HG02840 (cell line): Measurements from ENCODE around the gene PUS10.
A peak's percentile ranks its signal among the peaks of the same experiment; 100 is the strongest.
"Not testable (repeated sequence)": the region's sequence is repeated elsewhere in the genome, so short reads cannot be mapped to it uniquely, and the experiment has no call there.

Experiments used
- ATAC-seq: cut with Tn5 transposase; IDR thresholded peaks from one replicate; pipeline ENCODE4 v1.9.1; 2021; ENCODE audit warnings: mild to moderate bottlenecking, moderate library complexity, moderate number of reproducible peaks; ENCODE audit not compliant: unreplicated experiment, low FRiP score

Gene PUS10

DNA sequence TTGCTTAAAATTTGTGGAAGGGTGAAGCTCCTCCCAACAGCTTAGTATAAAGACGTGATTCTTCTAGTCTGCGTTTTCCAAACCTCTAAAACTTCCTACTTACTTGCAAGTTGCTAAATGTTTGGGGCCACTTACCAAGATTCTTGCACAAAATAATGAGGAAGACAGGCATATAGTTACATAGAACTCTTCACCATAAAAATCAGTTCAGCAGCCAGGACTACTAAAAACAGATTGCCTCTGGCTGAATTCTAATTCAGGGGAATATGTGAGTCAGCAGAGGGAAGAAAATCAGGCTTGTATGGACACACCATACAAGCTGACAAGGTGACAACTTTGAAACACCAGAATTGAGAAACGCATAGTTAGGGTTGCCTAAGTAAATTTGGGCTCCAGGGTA, 3.3 kb downstream of the PUS10 start:
- no peak for ATAC-seq

DNA sequence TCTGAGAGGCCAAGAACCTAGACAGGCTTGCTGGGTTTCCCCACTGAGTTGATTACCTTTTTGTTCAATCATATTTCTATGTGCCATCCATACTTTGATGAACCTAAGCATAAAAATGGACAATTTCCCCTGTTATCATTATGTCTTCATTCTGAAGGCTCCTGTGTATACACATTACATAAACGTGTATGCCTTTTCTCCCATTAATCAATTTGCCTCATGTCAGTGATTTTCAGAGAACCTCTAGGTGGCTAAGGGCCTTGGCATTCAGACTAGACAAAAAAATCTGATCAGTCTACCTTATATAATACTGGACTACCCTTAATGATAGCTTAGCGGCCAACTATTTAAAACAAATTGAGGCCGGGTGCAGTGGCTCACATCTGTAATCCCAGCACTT, 4.7 kb downstream of the PUS10 start:
- ATAC-seq: no peak

DNA sequence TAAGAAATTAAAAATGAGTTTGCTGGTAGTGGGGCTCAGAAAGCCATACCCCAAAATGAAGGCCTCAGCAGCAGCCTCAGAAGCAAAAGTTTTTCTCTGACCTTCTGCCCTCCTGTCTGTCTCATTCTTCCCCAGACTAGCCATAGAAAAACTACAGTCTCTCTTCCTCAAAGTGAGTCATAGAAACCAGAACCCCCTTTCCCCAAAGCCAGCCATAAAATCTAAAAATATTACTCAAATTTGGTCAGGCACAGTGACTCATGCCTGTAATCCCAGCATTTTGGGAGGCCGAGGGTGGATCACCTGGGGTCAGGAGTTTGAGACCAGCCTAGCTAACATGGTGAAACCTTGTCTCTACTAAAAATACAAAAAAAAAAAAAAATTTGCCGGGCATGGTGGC, 5.8 kb downstream of the PUS10 start:
- not testable (repeated sequence) for ATAC-seq

DNA sequence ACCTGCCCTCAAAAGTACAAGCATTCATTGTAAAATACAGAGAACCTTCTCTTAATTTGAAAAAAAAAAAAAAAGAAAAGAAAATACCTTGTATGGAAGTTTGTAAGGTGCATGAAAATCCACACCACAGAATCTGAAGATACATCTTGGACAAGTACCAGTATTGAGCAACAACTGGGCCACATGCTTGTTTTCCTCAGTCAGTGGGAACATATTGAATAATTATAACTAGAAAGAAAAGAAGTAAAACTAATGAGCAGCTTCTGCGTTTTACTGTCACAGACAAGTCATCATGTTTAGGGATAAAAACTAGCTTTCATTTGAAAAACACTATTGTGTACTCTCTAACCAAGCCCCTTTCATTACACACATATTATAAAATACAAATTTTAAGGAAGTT, 6.4 kb downstream of the PUS10 start:
- ATAC-seq: no peak

DNA sequence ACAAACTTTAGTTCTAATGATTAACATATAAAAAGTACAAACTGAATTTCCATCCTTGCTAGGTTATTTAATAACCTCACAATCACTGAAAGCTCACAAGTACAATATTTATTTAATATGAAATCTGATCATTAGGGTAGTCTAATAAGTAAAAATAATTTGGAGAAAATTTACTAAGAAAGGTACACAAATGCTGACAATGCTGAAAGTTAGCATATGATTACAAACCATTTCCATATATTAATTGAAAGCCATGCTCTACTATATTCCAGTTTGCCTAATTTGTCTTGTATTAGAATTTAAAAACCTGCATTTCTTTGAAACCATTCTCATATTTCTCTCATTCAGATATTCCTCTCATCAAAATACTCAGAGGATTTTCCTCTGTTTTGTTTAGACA, 8.7 kb downstream of the PUS10 start:
- no peak for ATAC-seq

DNA sequence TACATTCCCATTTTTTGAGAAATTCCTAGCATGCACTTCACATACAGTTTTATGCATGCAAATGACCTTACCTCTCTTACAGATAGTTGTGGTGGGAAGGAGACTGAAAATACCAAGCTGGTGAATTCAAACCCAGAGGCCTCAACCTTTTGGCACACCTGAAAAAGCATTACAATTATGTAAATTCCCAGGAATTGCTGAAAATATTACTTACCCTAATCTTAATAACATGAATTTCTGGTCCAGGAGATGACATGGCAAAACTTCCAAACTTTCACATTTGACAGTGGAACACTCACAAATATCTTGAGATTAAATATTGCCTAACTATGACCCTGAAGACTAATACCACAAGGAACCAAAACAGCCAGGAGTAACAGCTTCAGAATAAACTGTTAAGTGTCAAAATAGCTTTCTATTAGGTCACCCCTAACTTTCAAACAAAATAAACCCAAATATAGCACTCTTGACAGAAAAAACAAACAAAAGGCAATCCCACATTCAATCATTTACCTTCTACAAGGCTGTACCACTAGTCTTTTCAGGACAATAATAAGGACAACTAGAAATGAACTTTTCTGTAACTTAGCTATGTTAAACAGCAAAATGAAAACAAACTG, 11.5 kb downstream of the PUS10 start:
- no peak for ATAC-seq

DNA sequence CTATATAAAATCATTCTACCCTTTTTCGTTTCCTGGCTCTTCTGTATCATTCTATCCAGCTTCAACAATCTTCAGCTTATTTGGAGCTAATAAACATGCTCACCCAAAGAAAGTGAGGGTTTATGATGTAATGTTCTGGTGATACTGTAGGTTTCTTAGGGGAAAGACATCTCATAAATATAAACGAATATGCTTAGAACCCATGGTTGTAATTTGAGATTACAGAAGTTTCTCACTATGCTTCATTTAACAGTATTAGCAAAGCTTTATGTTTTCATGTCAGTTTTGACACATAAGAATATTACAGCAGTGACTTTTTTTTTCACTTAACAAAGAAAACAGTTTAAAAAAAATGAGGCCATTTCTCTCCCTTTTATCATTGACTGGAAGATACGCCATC, 12.3 kb downstream of the PUS10 start:
- ATAC-seq: no peak

DNA sequence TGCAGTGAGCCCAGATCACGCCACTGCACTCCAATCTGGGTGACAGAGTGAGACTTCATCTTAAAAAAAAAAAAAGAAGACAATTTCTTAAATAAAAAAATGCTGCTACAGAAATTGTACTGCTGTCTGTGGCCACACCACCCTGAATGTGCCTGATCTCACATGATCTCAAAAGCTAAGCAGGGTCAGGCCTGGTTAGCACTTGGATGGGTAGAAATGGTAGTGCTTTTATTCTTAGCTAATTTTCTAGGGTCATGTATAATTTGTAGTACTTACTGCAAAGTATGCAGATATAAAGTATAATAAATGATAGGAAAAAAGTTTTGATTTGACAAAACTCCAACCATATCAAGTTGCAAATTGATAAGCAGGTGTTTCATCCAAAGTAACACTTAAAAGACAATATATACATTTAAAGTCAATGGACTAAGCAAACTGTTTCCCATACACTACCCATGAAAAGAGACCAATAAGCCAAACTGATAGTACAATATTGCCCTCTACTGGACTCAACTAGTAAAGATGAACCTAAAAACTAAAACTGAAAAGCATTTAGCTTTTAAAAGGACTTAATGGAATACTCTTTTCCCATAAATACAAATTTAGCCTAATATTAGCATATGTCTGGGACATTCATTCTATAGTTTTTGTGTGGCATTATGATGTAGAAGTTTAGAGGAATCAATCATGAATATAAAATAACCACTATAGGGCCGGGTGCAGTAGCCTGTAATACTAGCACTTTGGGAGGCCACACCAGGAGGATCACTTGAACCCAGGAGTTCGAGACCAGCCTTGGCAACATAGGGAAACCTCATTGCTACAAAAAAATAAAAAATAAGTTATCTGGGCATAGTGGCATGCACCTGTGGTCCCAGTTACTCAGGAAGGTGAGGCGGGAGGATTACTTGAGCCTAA, 19.2 kb downstream of the PUS10 start:
- no peak for ATAC-seq

DNA sequence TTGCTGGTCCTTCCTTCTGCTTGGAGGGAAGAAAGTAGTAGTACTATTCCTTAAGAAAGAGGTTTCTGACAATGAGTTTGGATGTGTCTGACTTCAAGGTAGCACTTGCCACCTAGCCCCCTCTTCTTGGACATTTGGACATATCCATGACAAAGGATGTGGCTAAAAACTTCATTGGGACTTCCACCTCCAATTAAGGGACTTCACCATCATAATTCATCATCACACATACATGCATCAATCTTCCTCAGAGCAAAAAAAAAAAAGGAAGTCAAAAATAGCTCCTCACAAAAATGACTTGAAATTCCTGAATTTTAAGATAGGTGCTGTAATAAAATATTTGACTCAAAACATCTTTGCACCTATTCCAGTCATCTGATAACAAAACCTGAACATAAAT, 23.9 kb downstream of the PUS10 start:
- ATAC-seq: no peak

DNA sequence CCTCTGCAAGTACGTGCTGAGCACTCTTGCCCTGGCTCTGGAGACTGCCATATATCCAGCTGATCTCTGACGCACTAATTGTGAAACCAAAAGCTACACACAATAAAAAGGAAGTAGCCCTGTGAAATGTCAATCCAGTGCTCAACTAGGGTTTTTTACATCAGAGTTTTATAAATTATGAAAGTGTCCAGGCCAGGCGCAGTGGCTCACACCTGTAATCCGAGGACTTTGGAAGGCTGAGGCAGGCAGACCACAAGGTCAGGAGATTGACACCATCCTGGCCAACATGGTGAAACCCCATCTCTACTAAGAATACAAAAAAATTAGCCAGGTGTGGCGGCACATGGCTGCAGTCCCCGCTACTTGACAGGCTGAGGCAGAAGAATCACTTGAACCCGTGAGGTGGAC, 25.1 kb downstream of the PUS10 start:
- peak; percentile 95 for ATAC-seq

DNA sequence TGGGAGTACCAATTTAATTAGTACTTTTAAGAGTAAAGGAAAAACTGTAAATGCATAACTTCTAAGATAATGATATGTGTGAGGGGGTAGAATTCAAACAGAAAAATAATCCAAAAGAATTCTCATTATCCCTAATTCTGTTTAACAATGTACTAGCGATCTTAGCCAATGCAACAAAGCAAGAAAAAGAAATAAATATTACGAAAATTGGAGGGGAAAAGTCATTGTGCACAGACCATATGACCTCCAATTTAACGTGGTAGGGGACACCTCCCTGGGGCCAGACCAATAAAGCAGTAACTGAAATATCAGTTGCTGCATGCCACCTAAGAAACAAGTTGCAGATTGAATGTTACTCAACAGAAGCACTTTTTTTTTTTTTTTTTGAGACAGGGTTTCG, 26.4 kb downstream of the PUS10 start:
- ATAC-seq: no peak

DNA sequence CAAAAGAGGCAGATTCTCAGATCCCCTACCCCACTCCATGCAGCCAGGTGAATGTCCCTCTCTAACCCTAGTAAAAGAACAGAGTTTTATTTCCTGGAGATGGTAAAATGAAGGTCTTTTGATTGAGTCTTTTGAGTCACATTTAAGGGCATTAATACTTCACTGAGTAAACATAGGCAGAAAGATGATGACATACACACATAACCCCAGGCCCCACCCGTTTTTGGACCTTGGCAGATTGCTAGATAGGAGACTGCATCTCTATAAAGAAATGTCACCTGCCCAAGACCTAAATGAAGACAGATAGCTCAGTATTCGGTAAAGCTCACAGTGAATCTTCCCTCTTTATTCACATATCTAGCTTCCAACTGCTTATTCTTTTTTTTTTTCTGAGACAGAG, 28.8 kb downstream of the PUS10 start:
- ATAC-seq: no peak

DNA sequence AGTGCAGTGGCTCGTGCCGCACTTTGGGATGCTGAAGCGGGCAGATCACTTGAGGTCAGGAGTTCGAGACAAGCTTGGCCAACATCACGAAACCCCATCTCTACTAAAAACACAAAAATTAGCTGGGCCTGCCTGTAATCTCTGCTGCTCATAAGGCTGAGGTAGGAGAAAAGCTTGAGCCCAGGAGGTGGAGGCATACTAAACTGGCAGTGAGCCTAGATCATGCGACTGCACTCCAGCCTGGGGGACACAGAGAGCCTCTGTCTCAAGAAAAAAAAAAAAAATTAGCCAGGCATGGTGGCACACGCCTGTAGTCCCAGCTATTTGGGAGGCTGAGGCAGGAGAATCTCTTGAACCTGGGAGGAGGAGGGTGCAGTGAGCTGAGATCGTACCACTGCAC, 30.4 kb downstream of the PUS10 start:
- not testable (repeated sequence) for ATAC-seq

DNA sequence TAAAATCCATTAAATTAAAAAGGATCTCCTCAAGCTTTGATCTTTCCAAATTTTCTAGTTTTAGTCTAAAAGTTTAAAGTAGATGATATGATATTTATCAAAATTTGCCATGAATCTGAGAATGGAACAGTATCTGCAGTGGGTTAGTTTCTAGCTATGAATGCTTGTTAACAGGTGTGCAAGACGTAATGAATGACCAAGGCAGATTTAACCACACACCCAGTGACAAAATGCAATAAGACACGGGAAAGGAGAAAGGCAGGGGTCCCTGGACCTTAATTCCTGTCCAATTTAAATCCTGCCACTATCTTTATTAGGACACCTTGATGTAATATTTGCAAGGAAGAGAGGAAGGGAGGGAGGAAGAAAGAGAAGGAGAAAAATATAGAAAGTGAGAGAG, 31.0 kb downstream of the PUS10 start:
- no peak for ATAC-seq

DNA sequence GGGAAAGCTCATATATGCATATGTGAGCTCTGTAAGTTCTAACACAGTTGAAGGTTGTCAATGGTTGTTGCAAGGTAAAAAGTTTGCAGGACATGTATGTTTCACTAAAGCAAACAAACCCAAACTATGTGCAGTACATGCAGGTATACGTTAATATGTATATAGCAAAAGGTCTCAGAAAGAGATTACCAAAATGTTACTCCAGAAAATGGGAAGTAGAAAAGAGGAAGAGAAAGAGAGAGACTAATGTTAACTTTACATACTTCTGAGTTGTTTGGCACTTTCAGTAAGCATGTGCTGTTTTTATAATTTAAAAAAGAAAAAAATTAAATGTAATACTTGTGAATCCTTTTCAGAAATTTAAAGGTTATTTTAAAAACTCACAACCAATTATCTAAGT, 33.3 kb downstream of the PUS10 start:
- ATAC-seq: no peak

DNA sequence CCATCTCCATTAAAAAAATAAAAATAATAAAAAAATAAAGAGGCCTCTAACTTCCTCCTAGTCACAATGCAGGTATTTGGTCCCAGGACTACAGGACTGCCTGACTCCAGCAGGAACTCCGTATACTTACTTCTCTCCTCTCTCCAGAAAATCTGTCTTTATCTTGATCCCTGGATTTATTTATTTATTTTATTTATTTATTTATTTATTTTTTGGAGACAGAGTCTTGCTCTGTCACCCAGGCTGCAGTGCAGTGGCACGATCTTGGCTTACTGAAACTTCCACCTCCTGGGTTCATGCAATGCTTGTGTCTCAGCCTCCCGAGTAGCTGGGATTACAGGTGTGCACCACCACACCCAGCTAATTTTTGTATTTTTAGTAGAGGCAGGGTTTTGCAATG, 36.0 kb downstream of the PUS10 start:
- ATAC-seq: not testable (repeated sequence)

DNA sequence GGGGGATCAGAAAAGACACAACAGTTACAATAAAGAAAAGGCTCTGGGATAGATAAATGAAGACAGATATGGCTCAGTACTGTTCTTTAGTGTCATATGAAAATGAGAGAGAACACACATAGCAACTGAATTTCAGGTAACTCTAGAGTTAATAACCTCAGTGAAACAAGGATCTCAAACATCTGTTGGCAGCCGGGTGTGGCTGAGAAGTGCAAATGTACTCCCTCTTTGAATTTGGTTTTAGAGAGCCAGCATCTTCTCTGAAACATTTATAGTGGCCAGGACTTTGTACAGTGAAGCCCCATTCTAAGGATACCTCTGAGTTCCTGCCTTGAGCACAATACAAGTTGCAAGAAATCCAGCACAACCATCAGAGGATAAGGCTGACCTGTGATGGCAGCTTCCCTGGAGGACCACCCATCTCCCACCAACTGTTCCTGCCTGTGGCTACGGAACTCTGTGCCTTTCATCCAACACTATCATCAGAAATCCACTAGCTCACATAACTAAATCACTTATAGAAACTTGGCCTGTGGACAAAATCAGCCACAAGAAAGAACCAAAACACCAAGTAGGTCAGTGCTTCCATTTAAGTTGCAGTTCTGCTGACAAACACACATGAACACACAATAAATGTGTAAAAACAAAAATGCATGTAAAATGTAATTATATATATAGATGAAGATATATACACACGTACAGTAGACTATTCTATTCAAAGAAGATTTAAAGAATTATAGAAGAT, 37.8 kb downstream of the PUS10 start:
- ATAC-seq: no peak

DNA sequence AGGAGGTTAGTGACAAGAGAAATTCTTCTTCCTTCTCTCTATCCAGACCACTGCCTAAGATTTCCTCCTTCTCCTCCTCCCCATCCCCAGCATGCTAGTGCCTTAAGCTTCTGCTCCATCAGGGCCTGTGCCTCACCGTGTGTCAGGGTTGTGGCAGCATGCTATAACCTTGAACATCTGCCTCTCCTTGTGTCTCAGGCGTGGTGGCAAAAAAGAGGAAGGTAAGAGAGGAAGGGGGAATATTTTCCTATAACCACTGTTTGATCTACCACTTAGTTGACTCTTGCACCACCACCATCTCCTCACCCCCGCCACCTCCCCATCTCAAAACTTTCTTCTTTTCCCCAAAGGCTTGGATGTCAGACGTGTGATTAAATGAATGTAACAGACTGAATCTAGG, 38.8 kb downstream of the PUS10 start:
- no peak for ATAC-seq

DNA sequence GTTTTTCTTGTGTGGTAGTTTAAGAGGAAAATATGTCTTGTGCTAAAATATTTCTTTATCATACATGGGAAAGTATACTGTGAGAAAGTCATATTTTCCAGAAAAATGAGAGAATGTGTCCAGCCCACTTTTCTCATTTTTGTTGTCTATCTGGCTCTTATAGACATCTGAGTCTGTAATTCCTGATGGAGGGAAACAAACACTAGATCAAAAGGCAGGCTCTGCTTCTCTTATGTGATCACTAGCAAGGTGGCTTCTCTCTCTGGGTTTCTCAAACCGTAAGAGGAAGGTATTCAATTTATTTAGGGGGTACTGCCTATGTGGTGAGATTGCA, 40.5 kb downstream of the PUS10 start:
- no peak for ATAC-seq

DNA sequence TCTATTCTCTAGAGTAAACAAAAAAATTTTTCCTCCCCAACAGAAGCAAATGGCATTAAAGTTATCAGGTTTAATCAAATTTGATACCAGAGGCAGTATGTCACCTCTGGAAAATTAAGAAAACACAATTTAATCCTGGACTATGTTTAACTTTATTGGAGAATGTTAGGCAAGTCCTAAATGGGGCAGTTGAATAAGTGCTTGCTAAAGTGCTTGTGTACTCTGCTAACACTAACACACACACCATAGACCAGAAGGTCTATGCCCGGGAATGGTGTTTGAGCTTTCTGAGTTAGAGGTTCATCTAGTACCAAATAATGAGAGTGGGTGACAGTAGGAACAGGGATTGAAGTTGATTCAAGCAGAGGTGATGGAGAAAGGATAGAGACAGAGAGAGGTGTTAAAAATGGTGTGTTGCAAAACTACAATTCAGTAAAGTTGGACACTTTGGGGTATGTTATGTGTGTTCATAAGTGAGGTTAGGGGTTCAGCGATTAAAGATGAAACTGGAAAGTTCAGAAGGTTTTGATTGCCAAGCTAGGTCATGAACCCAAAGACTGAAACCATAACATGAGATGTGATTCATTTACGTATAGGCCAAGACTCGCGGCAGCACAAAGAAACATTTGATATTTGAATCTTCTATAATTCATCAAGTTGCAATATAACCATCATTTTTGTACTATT, 41.0 kb downstream of the PUS10 start:
- peak; percentile 61 for ATAC-seq

DNA sequence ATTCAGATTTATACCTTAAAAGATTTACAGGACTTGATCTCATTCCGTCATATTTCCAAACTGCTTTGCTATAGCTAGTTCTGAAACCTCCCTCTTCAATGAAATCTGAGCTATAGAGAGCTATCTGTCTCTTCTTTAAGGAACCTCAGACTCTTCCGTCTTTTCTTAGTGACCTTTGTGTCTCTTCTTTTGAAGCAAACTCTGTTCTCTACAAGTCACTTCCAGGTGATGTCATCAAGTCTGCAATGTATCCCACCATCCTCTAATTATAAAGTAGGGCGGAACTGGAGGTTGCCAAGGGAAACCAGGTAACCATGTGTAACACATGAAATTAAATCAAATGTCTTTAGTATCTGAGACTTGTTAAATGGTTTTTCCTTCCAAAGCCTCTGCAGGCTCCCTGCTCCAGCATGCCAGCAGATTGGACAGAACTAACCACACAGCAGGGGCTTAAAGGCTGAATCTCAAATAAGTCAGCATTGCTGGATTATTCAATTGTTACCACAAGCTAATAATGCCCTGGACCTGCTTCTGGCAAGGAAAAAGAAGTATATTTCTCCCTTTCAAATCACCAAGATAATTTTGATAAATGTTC, 41.7 kb downstream of the PUS10 start:
- no peak for ATAC-seq
